Gastroesophageal sphincter (tissue), 4 donors: ENCODE data around the gene IPCEF1. TPM values are rescaled to one million over a fixed set of nuclear protein-coding genes. Genes with fewer than 3 reads are reported as not detected.
A peak's percentile ranks its signal among the peaks of the same experiment; 100 is the strongest.

Experiments used
- ATAC-seq: fragments of 150-250 bp; one replicate; pipeline ENCODE4 v1.9.1; 2016; ENCODE audit warnings: mild to moderate bottlenecking, moderate library complexity
- H3K27ac ChIP-seq, 4 donors: fragments of 200-600 bp; sonication (generic) in 3 of 4; 1 replicate in 3 of 4; 2 replicates in 1 of 4; pipeline ENCODE4 v1.5.1; 2016 to 2019
- H3K27me3 ChIP-seq: fragments of 200-600 bp; sonication (generic); one replicate; pipeline ENCODE4 v1.5.1; 2019
- H3K36me3 ChIP-seq, 2 donors: fragments of 200-600 bp; sonication (generic); one replicate each; pipeline ENCODE4 v1.5.1; 2019; ENCODE audit warnings: control low read depth in 1 of 2
- H3K4me1 ChIP-seq, 3 donors: fragments of 200-600 bp; sonication (generic); 1 replicate in 2 of 3; 2 replicates in 1 of 3; pipeline ENCODE4 v1.5.1; 2016 to 2019; ENCODE audit warnings: control low read depth in 2 of 3
- H3K4me3 ChIP-seq, 2 donors: fragments of 200-600 bp; sonication (generic); one replicate each; pipeline ENCODE4 v1.5.1; 2019; ENCODE audit warnings: mild to moderate bottlenecking in 1 of 2, moderate library complexity in 1 of 2
- H3K9me3 ChIP-seq, 3 donors: fragments of 200-600 bp; sonication (generic); one replicate each; pipeline ENCODE4 v1.5.1; 2017 to 2019; ENCODE audit warnings: control low read depth in 2 of 3
- CTCF ChIP-seq, 4 experiments: fragments of 200-600 bp in 2 of 4; fragments of 450-650 bp in 2 of 4; sonication (generic) in 1 of 4; IDR thresholded peaks; one replicate each; pipeline ENCODE4 v1.5.1; 2017 to 2019; ENCODE audit warnings: antibody characterized with exemption in 4 of 4, mild to moderate bottlenecking in 2 of 4, moderate library complexity in 2 of 4
- EP300 ChIP-seq: sonication (generic); formaldehyde crosslinking; IDR thresholded peaks from one replicate; pipeline ENCODE4 v1.6.1; 2017; ENCODE audit warnings: antibody characterized with exemption, mild to moderate bottlenecking
- POLR2A ChIP-seq, 2 donors: fragments of 450-650 bp; IDR thresholded peaks; one replicate each; pipeline ENCODE4 v1.6.1; 2017; ENCODE audit warnings: antibody characterized with exemption in 2 of 2, mild to moderate bottlenecking in 2 of 2, moderate library complexity in 1 of 2
- POLR2AphosphoS5 ChIP-seq: sonication (generic); formaldehyde crosslinking; IDR thresholded peaks from one replicate; pipeline ENCODE4 v1.6.1; 2017; ENCODE audit warnings: antibody characterized with exemption
- WGBS, 2 donors: methylation state at CpG; one replicate each; pipeline ENCODE4 v1.1.5; 2018; ENCODE audit warnings: low coverage in 1 of 2; 5-methylcytosine and 5-hydroxymethylcytosine counted together
- total RNA-seq, 4 donors: library from RNA; depleted of rRNA; stranded (reverse); fragments of >200 nt; gene quantifications; one replicate each; pipeline ENCODE4 v1.1.0, GENCODE V29; 2016

Gene IPCEF1
- total RNA-seq, 4 donors from 2014 or later: 0.27 to 7.3 (median 1.2) TPM

GRCh38 chr6:154161689-154162088, 194.9 kb downstream of the IPCEF1 start:
- H3K36me3 ChIP-seq: no peaks in the 10 kb centered on the region
- WGBS, 2 donors: 67 to 80% methylated on average over 2 to 3 of the region's 3 CpGs
- no peak overlapping the region for H3K4me3 ChIP-seq
- no peak overlapping the region for H3K27ac ChIP-seq
- H3K27me3 ChIP-seq: no peaks in the 10 kb centered on the region
- peaks cover 0 to 25% (median 3%) of the 10 kb centered on the region in 3 donors for H3K4me1 ChIP-seq
- no peaks in the 10 kb centered on the region for H3K9me3 ChIP-seq
- ATAC-seq: no peak
- TF ChIP-seq EP300: no peak
- no peak for TF ChIP-seq POLR2A (IDR thresholded peaks at IDR 0.05)
- no peak for TF ChIP-seq CTCF (IDR thresholded peaks at IDR 0.05)
- no peak for TF ChIP-seq POLR2AphosphoS5

- Histone ChIP-seq H3K27ac (no peak overlapping the region), H3K36me3 (no peaks in the 10 kb centered on the region), H3K9me3 (no peaks in the 10 kb centered on the region), H3K4me3 (no peak overlapping the region), H3K4me1 (peaks cover 0 to 24% (median 3%) of the 10 kb centered on the region in 3 donors), H3K27me3 (no peaks in the 10 kb centered on the region)
- TF ChIP-seq EP300 (no peak), POLR2AphosphoS5 (no peak), POLR2A (IDR thresholded peaks at IDR 0.05) (no peak), CTCF (IDR thresholded peaks at IDR 0.05) (no peak)
- no peak for ATAC-seq
- WGBS, 2 donors: 92 to 100% methylated on average over 2 of the region's 2 CpGs
These were observed 197.5 kb downstream of the IPCEF1 start for GRCh38 chr6:154159126-154159525.

- Histone ChIP-seq H3K27me3 (no peaks in the 10 kb centered on the region), H3K27ac (peak overlapping the region in 1 of 4 donors; percentile 31), H3K4me3 (no peak overlapping the region), H3K36me3 (no peaks in the 10 kb centered on the region), H3K9me3 (no peaks in the 10 kb centered on the region), H3K4me1 (peaks cover 0 to 18% (median 3%) of the 10 kb centered on the region in 3 donors)
- ATAC-seq: no peak
- TF ChIP-seq POLR2A (IDR thresholded peaks at IDR 0.05) (no peak), EP300 (no peak), CTCF (IDR thresholded peaks at IDR 0.05) (no peak), POLR2AphosphoS5 (no peak)
These were observed 198.9 kb downstream of the IPCEF1 start for GRCh38 chr6:154157706-154158105.

- Histone ChIP-seq H3K4me1 (peaks cover 0 to 18% (median 3%) of the 10 kb centered on the region in 3 donors), H3K27ac (peak overlapping the region in 1 of 4 donors; percentile 31), H3K9me3 (no peaks in the 10 kb centered on the region), H3K36me3 (no peaks in the 10 kb centered on the region), H3K27me3 (no peaks in the 10 kb centered on the region), H3K4me3 (peak overlapping the region in 1 of 2 donors; percentile 7)
- ATAC-seq: no peak
- TF ChIP-seq EP300: no peak
- TF ChIP-seq POLR2AphosphoS5: no peak
- no peak for TF ChIP-seq POLR2A (IDR thresholded peaks at IDR 0.05)
- TF ChIP-seq CTCF (IDR thresholded peaks at IDR 0.05): no peak
- 40 to 45% methylated on average over 2 to 3 of the region's 4 CpGs for WGBS, 2 donors
These were observed 199.5 kb downstream of the IPCEF1 start for GRCh38 chr6:154157082-154157481.

- no peaks in the 10 kb centered on the region for H3K36me3 ChIP-seq
- H3K4me3 ChIP-seq: no peak overlapping the region
- H3K27me3 ChIP-seq: no peaks in the 10 kb centered on the region
- H3K9me3 ChIP-seq: no peaks in the 10 kb centered on the region
- ATAC-seq: no peak
- no peak overlapping the region for H3K27ac ChIP-seq
- peaks cover 0 to 18% (median 3%) of the 10 kb centered on the region in 3 donors for H3K4me1 ChIP-seq
- 71 to 94% methylated on average over 5 to 11 of the region's 11 CpGs for WGBS, 2 donors
- TF ChIP-seq CTCF (IDR thresholded peaks at IDR 0.05) (peak in 3 of 4 experiments; percentile 21 to 54 (median 33)), POLR2AphosphoS5 (no peak), EP300 (no peak)
These were observed 200.3 kb downstream of the IPCEF1 start for GRCh38 chr6:154156135-154156896.
